ENCODE measurements around the gene VDR.

Gene VDR

DNA sequence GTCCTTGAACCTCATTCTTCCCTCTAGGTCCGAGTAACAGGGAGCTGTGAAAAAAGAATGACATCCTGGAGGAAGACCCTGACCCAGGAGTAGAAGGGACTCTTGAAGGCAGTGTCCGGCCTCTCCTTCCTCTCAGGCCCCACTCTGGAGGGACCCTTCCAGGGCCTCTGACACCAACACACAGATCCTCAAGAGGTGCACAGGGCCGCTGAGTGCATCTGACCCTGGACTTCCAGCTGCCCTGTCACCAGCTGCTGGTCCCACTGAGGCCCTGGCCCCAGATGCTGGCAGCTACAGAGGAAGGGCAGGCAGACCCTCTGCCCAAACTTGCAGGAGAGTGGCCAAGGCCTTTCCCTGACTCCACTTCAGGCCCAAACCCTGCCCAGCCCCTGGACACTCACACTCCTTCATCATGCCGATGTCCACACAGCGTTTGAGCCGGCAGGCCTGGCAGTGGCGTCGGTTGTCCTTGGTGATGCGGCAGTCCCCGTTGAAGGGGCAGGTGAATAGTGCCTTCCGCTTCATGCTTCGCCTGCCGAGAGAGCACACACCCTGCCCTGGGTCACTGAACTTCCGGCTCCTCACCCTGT is 40.1 kb downstream of the VDR start:
- no peak for DNase-seq

DNA sequence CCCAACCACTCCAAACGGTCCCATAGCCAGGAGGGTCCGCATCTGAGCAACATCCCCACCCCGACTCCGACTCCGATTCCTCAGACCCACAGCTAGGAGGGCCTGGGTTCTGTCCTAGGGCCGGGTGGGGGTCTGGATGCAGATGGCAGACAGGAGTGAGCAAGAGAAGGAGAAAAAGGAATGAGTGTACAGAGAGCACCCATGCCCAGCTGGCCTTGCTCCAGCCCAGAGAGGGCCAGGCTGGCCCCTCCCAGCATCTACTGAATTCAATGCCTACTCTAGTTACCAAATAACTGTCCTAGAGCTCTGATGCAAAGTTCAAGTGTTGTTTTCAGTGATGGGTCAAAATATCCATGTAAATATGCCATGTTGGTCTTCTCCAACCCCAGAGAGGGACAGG is 40.8 kb downstream of the VDR start:
- no peak for DNase-seq

- DNase-seq: no peak
Observed at GRCh38 chr12:47863467-47863866, 41.3 kb downstream of the VDR start.

DNA sequence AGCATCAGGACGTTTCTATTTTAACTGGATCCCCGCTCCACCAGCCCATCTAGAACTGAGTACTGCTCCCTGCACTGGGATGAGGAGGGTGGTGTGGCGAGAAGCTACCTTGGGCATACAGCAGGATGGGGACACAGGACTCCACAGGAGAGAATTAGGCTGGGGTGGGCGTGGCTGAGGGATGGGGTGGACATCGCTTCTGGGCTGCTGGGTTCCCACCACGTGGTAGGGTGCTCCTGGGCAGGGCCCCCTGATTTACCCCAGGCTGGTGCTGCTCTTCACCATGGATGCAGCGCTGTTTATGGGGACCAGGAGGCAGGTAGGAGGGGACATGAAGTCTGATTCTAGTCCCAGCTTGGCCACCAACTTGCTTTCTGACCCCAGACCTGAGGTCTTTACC is 41.9 kb downstream of the VDR start:
- DNase-seq: no peak

DNA sequence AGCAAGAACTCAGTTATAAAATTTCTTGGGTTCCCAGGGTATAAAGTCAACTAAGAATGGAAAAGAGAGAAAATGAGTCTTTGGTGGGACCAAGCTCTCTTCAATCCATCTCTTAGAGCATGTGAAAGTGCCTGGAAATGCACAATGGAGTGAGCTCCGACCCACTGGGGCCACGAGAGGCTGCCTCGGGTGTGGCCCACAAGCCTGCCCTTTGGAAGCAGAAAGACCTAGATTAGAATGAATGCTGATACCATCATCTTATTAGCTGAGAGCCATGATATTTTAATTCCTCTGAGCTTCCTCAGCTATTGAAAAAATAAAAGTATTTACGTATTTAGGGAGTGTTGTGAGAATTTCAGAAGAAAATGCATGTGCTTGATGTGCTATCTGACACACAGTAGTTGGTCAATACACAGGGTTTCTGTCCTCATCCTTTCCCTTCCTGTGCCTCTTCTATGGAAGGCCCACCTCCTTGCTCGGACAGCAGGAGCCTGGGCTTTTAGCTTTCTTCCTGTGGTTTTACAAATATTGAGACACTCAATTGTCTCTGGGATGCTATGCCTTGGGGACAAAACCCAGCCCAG is 42.5 kb downstream of the VDR start:
- DNase-seq: no peak

DNA sequence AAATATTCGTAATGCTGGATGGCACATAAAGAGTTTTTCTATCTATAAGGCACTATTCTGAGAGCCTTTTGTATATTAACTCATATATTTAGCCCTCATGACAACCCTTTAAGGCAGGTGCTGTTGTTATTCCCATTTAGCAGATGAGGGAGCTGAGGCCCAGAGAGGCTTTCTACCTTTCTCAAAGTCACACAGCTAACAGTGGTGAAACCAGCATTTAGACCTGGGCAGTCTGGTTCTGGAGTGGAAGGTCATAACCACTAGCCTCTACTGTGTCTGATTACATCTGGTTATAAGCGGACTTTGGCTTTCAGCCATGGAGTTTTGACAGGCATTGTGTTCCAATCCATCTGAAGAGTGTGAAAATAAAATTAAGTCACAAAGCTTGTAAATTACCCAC is 43.9 kb downstream of the VDR start:
- no peak for DNase-seq

GRCh38 chr12:47860279-47860841 is 44.4 kb downstream of the VDR start:
- DNase-seq: no peak

DNA sequence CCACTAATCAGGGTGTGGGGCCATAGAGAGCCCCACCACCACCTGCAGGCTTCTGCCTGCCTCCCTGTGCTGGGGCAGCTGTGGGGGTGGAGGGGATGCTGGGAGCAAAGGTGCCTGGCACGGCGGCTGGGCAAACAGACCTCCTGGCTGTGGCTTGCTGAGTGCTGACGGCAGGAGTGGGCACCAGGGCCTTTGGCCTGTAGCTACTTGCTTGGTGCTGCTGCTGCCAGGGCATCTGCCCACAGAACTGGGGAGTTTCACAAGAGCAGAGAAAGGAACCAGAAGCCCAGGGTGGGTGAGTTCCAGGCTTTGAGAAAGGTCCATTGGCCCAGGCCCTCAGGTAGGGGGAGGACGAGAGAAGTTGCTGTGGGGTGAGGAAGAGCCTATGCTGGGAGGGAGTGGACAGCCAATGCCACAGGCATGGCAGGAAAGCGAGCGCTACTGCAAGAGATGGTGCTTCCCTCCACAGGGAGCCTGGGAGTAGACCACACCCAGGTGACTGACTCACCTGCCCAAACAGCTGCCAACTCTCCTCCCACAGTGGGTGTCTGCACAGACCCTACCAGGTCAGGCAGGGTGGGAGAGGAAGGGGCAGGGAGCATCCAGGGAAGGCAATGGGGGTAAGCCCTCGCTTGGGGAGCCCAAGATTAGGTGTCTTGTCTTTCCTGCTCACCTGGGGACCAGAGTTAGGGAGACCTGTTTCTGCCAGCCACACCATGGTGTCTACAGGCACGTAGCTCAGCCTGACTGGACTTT is 46.1 kb downstream of the VDR start:
- no peak for DNase-seq

GRCh38 chr12:47856721-47857575 is 47.8 kb downstream of the VDR start:
- no peak for DNase-seq

DNA sequence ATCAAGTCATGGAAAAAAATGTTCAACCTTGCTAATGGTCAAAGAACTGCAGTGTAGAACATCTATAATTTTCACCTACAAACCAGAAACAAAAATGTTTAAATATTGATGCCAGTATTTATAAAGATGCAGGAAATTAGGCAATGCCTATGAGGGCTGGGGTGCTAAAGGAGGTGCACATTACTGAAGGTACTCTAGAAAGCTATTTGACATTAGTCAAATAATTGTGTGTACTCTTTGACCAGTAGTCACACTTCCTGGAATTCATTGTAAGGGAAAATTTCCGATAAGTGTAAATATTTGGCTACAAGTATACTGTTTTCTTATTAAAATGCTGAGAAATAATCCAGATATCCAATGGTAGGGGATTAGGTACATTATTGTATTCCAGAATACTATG is 48.7 kb downstream of the VDR start:
- no peak for DNase-seq

GRCh38 chr12:47855502-47855901 is 49.3 kb downstream of the VDR start:
- DNase-seq: no peak

DNA sequence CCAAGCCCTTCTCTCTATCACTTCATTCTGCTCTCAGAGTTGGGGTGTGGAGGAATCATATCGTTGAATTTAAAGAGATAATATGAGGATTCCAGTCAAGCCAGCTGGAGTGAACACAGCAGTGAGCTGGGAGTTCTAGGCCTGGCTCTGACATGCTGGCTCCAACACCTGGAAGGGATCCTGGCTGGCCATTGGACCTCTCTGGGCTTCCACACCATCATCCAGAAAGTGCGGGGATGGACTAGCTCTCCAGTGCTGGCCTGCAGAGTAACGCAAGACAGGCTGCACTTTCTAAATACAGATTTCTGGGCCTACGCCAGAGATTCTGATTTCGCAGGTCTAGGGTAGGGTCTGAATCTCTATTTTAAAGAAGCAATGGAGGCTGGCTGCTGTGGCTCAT is 50.3 kb downstream of the VDR start:
- DNase-seq: no peak

GRCh38 chr12:47852096-47852571 is 52.7 kb downstream of the VDR start:
- no peak for DNase-seq

DNA sequence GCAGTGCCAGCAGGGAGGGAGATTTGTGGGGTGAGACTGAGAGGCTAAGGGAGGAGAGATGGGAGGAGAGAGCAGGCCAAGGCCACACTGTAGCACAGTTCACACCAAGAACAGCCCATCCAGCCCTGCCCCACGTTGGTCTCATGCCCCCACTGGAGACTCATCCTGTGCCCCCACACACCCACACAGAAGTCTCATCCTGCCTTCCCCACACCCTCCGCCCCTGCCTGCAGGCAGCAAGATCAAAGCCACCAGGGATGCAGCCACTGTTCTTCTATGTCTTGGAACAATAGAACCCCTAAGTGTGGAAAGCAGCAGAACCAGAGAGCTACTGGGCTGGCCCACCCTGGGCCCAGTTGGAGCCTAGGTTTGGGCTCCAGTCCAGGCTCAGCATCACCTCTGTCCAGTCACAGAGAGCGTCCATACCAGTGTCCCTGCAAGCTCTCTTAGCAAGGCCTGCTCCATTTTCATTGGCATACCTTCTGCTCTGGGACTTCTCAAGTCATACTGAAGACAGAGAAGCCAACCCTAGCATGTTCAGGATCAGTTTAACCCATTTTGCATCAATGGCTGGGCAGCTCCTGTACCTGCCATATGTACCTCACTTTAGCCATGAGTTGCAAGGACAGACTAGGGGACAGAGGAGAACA is 53.4 kb downstream of the VDR start:
- DNase-seq: no peak

DNA sequence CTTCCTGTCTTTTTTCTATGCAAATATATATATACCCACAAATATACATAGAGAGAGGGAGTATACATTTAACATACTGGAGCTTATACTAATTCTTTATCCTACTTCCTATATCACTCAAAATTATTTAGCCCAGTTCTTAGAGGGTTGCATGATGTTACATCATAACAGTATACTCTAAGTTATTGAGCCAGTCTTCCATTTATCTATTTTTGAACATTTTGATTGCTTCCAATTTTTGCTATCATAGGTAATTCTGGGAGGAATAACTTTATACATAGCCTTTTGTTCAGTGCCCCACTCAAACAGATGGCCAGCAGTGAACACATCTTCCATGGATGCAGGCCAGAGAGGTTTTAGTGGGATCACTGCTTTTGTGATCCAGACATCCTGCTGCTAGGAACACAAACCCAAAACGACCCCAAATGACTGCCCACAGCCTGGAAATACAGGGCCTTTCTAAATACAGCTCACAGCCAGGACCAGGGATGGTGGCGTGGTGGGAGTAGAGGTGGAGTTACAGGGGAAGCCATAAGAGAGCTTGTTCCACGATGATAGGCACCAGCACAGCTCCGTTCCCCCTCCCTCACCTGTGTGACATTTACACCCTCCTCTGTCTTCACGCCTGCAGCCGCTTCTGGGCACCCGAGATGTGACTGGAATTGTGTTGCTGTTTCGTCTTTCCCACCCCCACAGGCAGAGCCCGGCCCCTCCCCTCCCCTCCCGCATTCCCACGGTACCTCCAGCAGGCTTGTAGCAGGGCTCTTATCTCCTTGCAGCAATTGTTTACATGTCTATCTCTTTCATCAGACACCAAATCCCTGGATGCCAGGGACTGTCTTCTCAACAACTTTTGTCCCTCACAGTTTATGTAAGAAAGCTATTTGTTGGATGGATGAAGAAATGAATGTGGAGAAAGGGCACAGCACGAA is 54.4 kb downstream of the VDR start:
- no peak for DNase-seq

DNA sequence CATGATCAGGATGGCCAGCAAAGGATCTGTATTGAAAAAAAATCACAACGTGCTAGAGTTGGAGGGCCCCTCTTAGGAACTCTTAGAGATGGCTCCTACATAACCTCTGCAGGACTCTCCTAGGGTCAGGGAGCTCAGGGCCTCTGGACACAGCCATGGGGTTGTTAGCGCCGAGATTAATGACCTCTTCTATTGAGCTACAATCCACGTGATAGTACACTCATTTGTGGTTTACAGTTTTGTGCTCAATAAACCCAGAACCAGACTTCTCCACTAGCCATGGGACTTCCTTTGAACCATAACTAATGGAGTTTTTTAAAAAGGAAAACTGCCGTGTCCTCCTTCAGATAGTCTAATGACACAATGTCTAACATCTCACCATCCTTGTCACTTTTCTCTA is 55.5 kb downstream of the VDR start:
- DNase-seq: no peak

GRCh38 chr12:47848853-47849252 is 55.9 kb downstream of the VDR start:
- DNase-seq: no peak

- DNase-seq: no peak
Observed at GRCh38 chr12:47846294-47846996, 58.3 kb downstream of the VDR start.

DNA sequence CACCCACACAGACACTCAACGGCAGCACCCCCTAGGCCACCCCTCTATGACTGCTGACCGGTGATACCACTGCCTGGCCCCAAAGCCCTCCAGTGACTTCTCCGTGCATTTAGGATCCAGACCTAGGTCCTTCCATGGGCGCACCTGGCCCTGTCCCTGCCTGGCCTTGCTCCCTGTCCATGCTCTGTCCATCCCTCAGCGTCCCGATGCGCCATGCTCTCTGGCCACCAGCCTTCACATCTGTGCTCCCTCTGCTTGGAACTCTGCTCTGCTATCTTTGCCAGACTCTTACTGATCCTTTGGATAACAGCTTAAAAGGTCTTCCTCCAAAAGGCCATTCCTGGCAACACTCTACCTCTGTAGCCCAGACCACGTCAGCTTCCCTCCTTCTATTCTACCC is 59.7 kb downstream of the VDR start:
- DNase-seq: no peak

DNA sequence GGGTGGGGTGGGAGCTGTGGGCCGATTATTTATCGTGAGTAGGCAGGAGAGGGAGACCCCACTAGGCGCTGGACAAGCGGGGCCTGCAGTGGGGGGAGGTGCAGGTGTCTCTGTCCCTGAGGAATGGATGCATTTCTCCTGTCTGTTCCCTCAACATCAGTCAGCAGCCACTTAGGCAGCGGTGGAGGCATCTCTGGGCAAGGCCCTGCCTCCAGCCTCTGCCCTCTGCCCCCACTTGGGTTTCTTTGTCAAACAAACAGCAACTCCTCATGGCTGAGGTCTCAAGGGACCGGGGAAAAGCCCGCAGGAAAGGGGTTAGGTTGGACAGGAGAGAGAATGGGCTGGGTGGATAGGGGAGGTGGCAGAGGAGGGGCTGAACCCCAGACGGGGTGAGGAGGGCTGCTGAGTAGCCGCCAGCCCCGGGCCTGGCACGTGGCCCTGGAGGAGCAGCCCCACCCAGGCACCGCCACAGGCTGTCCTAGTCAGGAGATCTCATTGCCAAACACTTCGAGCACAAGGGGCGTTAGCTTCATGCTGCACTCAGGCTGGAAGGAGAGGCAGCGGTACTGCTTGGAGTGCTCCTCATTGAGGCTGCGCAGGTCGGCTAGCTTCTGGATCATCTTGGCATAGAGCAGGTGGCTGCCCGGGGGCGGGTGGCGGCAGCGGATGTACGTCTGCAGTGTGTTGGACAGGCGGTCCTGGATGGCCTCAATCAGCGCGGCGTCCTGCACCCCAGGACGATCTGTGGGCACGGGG is 60.4 kb downstream of the VDR start:
- DNase-seq: peak; percentile 20

All from NCI-H1092 treated with DMSO at 0.1 percent for 48 hours (cell line).